Right lobe of liver (tissue), 6 donors: ENCODE measurements around the gene MRAP2. TPM values are rescaled to one million over a fixed set of nuclear protein-coding genes. Genes with fewer than 3 reads are reported as not detected.
"Not testable (repeated sequence)": the region's sequence is repeated elsewhere in the genome, so short reads cannot be mapped to it uniquely, and the experiment has no call there.

Source experiments
- ATAC-seq, 4 donors: fragments of 200-7000 bp; cut with Tn5 transposase; one replicate each; pipeline ENCODE4 v1.9.1; 2020; ENCODE audit warnings: mild to moderate bottlenecking in 4 of 4, moderate library complexity in 4 of 4
- DNase-seq, 3 donors: peaks; one replicate each; pipeline ENCODE4 v3.0.0-alpha.2; 2020
- H3K27ac ChIP-seq, 3 donors: fragments of 200-600 bp; one replicate each; pipeline ENCODE4 v1.8.0; 2022
- H3K27me3 ChIP-seq, 2 donors: fragments of 200-600 bp; one replicate each; pipeline ENCODE4 v1.8.0; 2022
- H3K36me3 ChIP-seq, 4 donors: fragments of 200-600 bp; sonication (generic) in 1 of 4; one replicate each; pipeline versions ENCODE4 v1.5.1 to v1.8.0; 2017 to 2022; ENCODE audit warnings: control low read depth in 1 of 4
- H3K4me1 ChIP-seq, 4 donors: fragments of 200-600 bp; sonication (generic) in 1 of 4; one replicate each; pipeline versions ENCODE4 v1.5.1 to v1.8.0; 2017 to 2022; ENCODE audit warnings: control low read depth in 1 of 4
- H3K4me3 ChIP-seq, 3 donors: fragments of 200-600 bp; one replicate each; pipeline ENCODE4 v1.8.0; 2022
- H3K9me3 ChIP-seq, 4 donors: fragments of 200-600 bp; sonication (generic) in 1 of 4; one replicate each; pipeline versions ENCODE4 v1.5.1 to v1.8.0; 2017 to 2022; ENCODE audit warnings: control low read depth in 1 of 4
- CTCF ChIP-seq, 4 donors: fragments of 200-600 bp in 3 of 4; fragments of 450-650 bp in 1 of 4; IDR thresholded peaks; one replicate each; pipeline versions ENCODE4 v1.5.1 to v1.8.0; 2016 to 2022; ENCODE audit warnings: antibody characterized with exemption in 4 of 4, mild to moderate bottlenecking in 2 of 4
- POLR2A ChIP-seq: fragments of 450-650 bp; IDR thresholded peaks from one replicate; pipeline ENCODE4 v1.6.1; 2017; ENCODE audit warnings: antibody characterized with exemption, mild to moderate bottlenecking
- WGBS: methylation state at CpG from one replicate; pipeline ENCODE4 v1.1.6; 2018; ENCODE audit warnings: low coverage, low lambda C conversion rate; ENCODE audit not compliant: insufficient coverage; ENCODE audit errors: missing lambda C conversion rate; 5-methylcytosine and 5-hydroxymethylcytosine counted together
- intact Hi-C, 2 donors: fragments of 100-400 bp; cut with DNase I; formaldehyde crosslinking; loops; one replicate each; pipeline versions ENCODE4 v1.11.2 to v1.14.1; 2022
- total RNA-seq, 6 experiments: library from RNA; depleted of rRNA in 2 of 6; stranded (reverse); fragments of >200 nt in 2 of 6; fragmentation: NEBNext Ultra II Directional in 3 of 6; extraction: Animal tissue kit (Norgen Biotek cat#: 25700) in 3 of 6; gene quantifications; one replicate each; pipeline versions ENCODE4 v1.1.0 to v1.2.4, GENCODE V29; 2016 to 2023
- donor health status: DM: no; HTN: yes; CAD: no.
- donor health status: DM: no; HTN: no; CAD: no.
- donor health status: DM: no; HTN: no; CAD: no.
- donor health status: DM: no; HTN: yes; CAD: no.
- donor health status: DM: no; HTN: yes; CAD: no.

The MRAP2 gene
- total RNA-seq, 6 experiments from 2014 or later, result 0.12 to 0.35 (median 0.12) TPM; not detected in 3

GRCh38 chr6:84103029-84103428 is 69.5 kb downstream of the MRAP2 start:
- DNase-seq (no peak), ATAC-seq (no peak)
- H3K36me3 ChIP-seq, result no peaks in the 10 kb centered on the region
- 9% methylated on average over 1 of the region's 1 CpG for WGBS
- no peaks in the 10 kb centered on the region for H3K4me1 ChIP-seq
- no peaks in the 10 kb centered on the region for H3K9me3 ChIP-seq
- H3K4me3 ChIP-seq, result no peak overlapping the region
- TF ChIP-seq POLR2A, result no peak
- no peak for TF ChIP-seq CTCF (IDR thresholded peaks at IDR 0.05)
- no peaks in the 10 kb centered on the region for H3K27me3 ChIP-seq
- no peak overlapping the region for H3K27ac ChIP-seq
- intact Hi-C loops, result no loop called here

DNA sequence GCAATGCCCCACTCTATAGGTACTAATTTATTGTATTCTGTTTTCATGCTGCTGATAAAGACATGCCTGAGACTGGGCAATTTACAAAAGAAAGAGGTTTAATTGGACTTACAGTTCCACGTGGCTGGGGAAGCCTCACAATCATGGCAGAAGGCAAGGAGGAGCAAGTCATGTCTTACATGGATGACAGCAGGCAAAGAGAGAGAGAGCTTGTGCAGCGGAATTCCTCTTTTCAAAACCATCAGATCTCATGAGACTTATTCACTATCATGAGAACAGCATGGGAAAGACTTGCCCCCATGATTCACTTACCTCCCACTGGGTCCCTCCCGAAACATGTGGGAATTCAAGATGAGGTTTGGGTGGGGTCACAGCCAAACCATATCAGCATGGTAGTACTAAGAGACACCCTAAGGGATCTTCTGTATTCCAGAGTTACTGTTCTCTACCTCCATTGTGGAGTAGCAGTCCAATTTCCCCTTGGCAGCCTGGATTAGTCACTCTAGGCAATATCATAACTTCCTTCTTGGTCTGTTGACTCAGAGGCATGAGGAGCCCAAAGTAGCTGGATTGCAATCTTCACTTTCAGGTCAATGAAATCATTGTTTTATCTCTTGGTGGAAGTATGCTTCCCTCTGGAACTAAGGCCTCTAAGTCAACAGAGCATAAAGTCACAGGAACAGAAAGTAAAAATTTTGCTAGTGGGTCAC is 71.8 kb downstream of the MRAP2 start:
- H3K4me3 ChIP-seq, H3K36me3 ChIP-seq, H3K27me3 ChIP-seq, DNase-seq, H3K9me3 ChIP-seq, H3K4me1 ChIP-seq, H3K27ac ChIP-seq, intact Hi-C loops: not testable (repeated sequence)
- WGBS, result 74% methylated on average over 3 of the region's 3 CpGs
- ATAC-seq, result peak in 1 of 4 donors; percentile 23

DNA sequence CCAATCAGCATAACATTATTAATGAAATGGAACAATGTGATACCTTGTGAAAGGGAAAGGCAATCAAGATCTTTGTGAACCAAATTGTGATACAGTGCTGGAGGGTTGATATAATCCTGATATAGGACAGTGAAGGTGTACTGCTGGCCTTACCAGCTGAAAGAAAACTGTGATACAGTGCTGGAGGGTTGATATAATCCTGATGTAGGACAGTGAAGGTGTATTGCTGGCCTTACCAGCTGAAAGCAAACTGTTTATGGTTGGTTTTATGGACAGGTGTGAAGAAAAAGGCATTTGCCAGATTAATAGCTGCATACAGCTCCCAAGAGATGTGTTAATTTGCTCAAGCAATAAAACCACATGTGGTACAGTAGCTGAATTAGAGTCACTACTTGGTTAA is 73.9 kb downstream of the MRAP2 start:
- Histone ChIP-seq H3K4me3 (no peak overlapping the region), H3K36me3 (no peaks in the 10 kb centered on the region), H3K27ac (no peak overlapping the region), H3K4me1 (no peaks in the 10 kb centered on the region), H3K9me3 (no peaks in the 10 kb centered on the region), H3K27me3 (no peaks in the 10 kb centered on the region)
- no peak for TF ChIP-seq POLR2A
- no peak for TF ChIP-seq CTCF (IDR thresholded peaks at IDR 0.05)
- ATAC-seq (no peak), DNase-seq (no peak)
- intact Hi-C loops, result no loop called here

GRCh38 chr6:84111351-84111750 is 77.8 kb downstream of the MRAP2 start:
- H3K36me3 ChIP-seq, H3K27ac ChIP-seq, H3K4me3 ChIP-seq, DNase-seq, H3K9me3 ChIP-seq, intact Hi-C loops, H3K4me1 ChIP-seq, H3K27me3 ChIP-seq, ATAC-seq: not testable (repeated sequence)
- WGBS, result 50% methylated on average over 1 of the region's 1 CpG

DNA sequence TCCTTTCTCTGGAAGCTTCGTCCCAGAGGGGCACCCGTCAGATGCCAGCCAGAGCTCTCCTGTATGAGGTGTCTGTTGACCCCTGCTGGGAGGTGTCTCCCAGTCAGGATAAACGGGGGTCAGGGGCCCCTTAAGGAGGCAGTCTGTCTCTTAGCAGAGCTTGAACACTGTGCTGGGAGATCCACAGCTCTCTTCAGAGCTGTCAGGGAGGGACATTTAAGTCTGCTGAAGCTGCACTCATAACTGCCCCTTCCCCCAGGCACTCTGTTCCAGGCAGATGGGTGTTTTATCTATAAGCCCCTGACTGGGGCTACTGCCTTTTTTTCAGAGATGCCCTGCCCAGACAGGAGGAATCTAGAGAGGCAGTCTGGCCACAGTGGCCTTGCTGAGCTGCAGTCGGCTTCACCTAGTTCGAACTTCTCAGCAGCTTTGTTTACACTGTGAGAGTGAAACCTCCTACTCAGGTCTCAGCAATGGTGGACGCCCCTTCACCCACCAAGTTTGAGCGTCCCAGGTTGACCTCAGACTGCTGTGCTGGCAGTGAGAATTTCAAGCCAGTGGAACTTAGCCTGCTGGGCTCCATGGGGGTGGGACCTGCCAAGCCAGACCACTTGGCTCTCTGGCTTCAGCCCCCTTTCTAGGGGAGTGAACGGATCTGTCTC is 81.5 kb downstream of the MRAP2 start:
- H3K4me3 ChIP-seq, H3K4me1 ChIP-seq, H3K36me3 ChIP-seq, H3K27me3 ChIP-seq, H3K27ac ChIP-seq, H3K9me3 ChIP-seq, DNase-seq, ATAC-seq, intact Hi-C loops: not testable (repeated sequence)
- 24% methylated on average over 2 of the region's 8 CpGs for WGBS

DNA sequence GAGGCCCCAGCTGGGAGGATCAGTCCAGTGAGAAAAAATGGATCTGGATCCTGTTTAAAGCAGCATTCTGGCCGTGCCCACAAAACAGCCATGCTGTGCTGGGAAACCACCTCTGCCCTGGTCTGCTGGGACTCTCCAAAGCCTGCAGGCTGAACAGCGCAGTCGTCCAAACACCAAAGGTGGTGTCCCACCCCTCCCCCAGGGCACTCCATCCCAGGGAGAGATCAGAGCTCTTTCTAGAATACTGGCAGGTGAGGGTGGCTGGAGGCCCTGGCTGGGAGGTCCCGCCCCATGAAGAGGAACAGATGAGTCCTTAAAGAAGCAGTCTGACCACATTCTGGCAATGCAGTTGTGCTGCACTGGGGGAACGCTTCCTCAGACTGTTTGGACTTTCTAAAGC is 84.6 kb downstream of the MRAP2 start:
- no peaks in the 10 kb centered on the region for H3K27me3 ChIP-seq
- H3K4me1 ChIP-seq, result no peaks in the 10 kb centered on the region
- no peak overlapping the region for H3K4me3 ChIP-seq
- DNase-seq (no peak), ATAC-seq (no peak)
- no CpG with 5 or more reads among the region's 5 CpGs for WGBS
- H3K27ac ChIP-seq, result no peak overlapping the region
- intact Hi-C loops, result no loop called here
- no peaks in the 10 kb centered on the region for H3K36me3 ChIP-seq
- TF ChIP-seq POLR2A (no peak), CTCF (IDR thresholded peaks at IDR 0.05) (no peak)
- no peaks in the 10 kb centered on the region for H3K9me3 ChIP-seq
